Measurements from ENCODE around the gene KRTAP9-6. TPM values are rescaled to one million over a fixed set of nuclear protein-coding genes. Genes with fewer than 3 reads are reported as not detected.

The KRTAP9-6 gene
- total and polyA plus RNA-seq, 9 of the 15 experiments (the other 6 are each of a cell fraction or from before 2014, with no cell fraction given), result not detected

GRCh38 chr17:41302981-41303380 lies 37.8 kb downstream of the KRTAP9-6 start (continued):
- TF ChIP-seq CGGBP1 (CRISPR knock-in tag; IDR thresholded peaks at IDR 0.05), result no peak
- TF ChIP-seq HDAC2 (IDR thresholded peaks at IDR 0.05), result no peak
- TF ChIP-seq ZNF668 (CRISPR knock-in tag; IDR thresholded peaks at IDR 0.05), result no peak
- TF ChIP-seq ILF3 (IDR thresholded peaks at IDR 0.05; ENCODE audit: borderline replicate concordance), result no peak
- TF ChIP-seq ZBTB49 (CRISPR knock-in tag; IDR thresholded peaks at IDR 0.05; ENCODE audit: borderline replicate concordance), result no peak
- no peak for TF ChIP-seq BRCA1 (IDR thresholded peaks at IDR 0.05)
- TF ChIP-seq BRCA1 (CRISPR knock-in tag; IDR thresholded peaks at IDR 0.05), result no peak

DNA sequence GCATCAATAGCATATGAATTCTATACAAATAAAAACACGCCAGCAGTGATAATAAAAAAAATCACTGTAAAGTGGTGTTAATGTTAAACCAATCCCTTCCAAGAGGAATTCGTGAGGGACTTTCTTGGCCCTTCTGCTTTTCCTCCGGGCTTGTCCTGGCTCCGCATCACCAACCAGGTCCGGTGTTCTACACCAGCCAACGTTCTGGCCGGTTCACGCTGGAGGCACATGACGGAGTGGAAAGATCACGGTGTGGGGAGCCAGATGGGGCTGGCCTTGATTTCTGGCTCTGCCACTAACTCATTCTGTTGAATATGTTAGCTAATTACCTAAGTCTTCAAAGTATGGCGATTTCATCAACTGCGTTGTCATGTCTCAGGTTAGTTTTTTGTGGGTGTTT lies 38.9 kb downstream of the KRTAP9-6 start:
- in situ Hi-C loops (cut with MboI) (no loop called here), intact Hi-C loops (cut with micrococcal nuclease) (no loop called here)
- Histone ChIP-seq H3K36me3 (ENCODE audit: control insufficient read depth, insufficient read depth, low read length) (no peaks in the 10 kb centered on the region), H3K9ac (ENCODE audit: insufficient read depth in 1 of 2, low read depth in 2 of 2, low read length in 2 of 2) (no peak overlapping the region), H3K4me3 (no peak overlapping the region), H3K4me1 (replicated peaks in 1 of 2; ENCODE audit: control insufficient read depth in 2 of 2, insufficient read depth in 2 of 2, low read length in 2 of 2) (no peaks in the 10 kb centered on the region; a peak in 1 of 5 replicates), H2AFZ (ENCODE audit: low read depth, low read length) (no peak overlapping the region), H4K20me1 (replicated peaks; ENCODE audit: control insufficient read depth, insufficient read depth, low read length) (no peaks in the 10 kb centered on the region), H3K9me1 (ENCODE audit: control insufficient read depth, insufficient read depth, low read length) (no peaks in the 10 kb centered on the region), H3K27ac (ENCODE audit: extremely low read depth, low read depth, low read length) (no peak overlapping the region), H3K9me3 (replicated peaks; ENCODE audit: control insufficient read depth, insufficient read depth, low read depth, low read length) (no peaks in the 10 kb centered on the region), H3K4me2 (ENCODE audit: insufficient read depth, low read length) (no peak overlapping the region), H3K79me2 (ENCODE audit: control insufficient read depth, insufficient read depth, low read length) (no peaks in the 10 kb centered on the region), H3K27me3 (ENCODE audit: control insufficient read depth in 2 of 2, insufficient read depth in 2 of 2, low read length in 2 of 2) (peaks cover 3 to 36% of the 10 kb centered on the region in 2 experiments; a peak in 4 of 5 replicates)
- ATAC-seq, result no peak
- WGBS (ENCODE audit: insufficient coverage, low coverage, missing lambda C conversion rate), result under 1% methylated on average over 12 of the region's 12 CpGs
- BruUV-seq (replicated peaks), result no TSS peak
- no peak for FAIRE-seq
- CTCF ChIA-PET (ENCODE audit: low intra/inter-chr PET ratio), result no interaction called here
- POLR2A ChIA-PET, result interaction anchor here (0.6 kb wide), 1 partner anchor 1590 kb away, joined by 3 read pairs; no protein-coding TSS in a partner anchor
- no peak for DNase-seq (ENCODE audit: extremely low read depth in 1 of 4, low spot score in 3 of 4)
- TF ChIP-seq POLR3A (IDR thresholded peaks at IDR 0.05; ENCODE audit: borderline replicate concordance, extremely low read depth, insufficient read depth, insufficient read length) (no peak), TARDBP (IDR thresholded peaks at IDR 0.05) (no peak), PTBP1 (IDR thresholded peaks at IDR 0.05; ENCODE audit: low read depth, low read length) (no peak), CGGBP1 (CRISPR knock-in tag; IDR thresholded peaks at IDR 0.05) (no peak), MYC (IDR thresholded peaks at IDR 0.05; ENCODE audit: low read depth, low read length) (no peak), MYC (CRISPR knock-in tag; IDR thresholded peaks at IDR 0.05; ENCODE audit: borderline replicate concordance, low read depth) (no peak), MYNN (IDR thresholded peaks at IDR 0.05) (no peak), MYNN (CRISPR knock-in tag; IDR thresholded peaks at IDR 0.05) (no peak), HDAC1 (IDR thresholded peaks at IDR 0.05) (no peak), SMARCC2 (IDR thresholded peaks at IDR 0.05; ENCODE audit: low read depth) (no peak), ATF2 (CRISPR knock-in tag; IDR thresholded peaks at IDR 0.05) (no peak), HNRNPL (IDR thresholded peaks at IDR 0.05; ENCODE audit: low read depth, low read length) (no peak), ZNF282 (CRISPR knock-in tag; IDR thresholded peaks at IDR 0.05) (no peak), NELFE (IDR thresholded peaks at IDR 0.05; ENCODE audit: insufficient read depth, insufficient read length) (no peak), ZNF175 (CRISPR knock-in tag; IDR thresholded peaks at IDR 0.05; ENCODE audit: low read depth) (no peak)
